Stimulated activated CD8-positive, alpha-beta memory T cell treated with anti-CD3 and anti-CD28 coated beads, Interleukin-7, amount 100 ng/mL, for 48 hours (primary cell): ENCODE data around the gene RPTOR.
A peak's percentile ranks its signal among the peaks of the same experiment; 100 is the strongest.
"Not testable (repeated sequence)": the region's sequence is repeated elsewhere in the genome, so short reads cannot be mapped to it uniquely, and the experiment has no call there.

Experiments used
- DNase-seq, 2 donors: peaks; one replicate each; pipeline ENCODE4 v3.0.0-alpha.2; 2020; ENCODE audit warnings: low read depth in 1 of 2; ENCODE audit errors: extremely low read depth in 1 of 2

The RPTOR gene

GRCh38 chr17:80790981-80791742 lies 246.5 kb downstream of the RPTOR start:
- no peak for DNase-seq

GRCh38 chr17:80791758-80792284 lies 247.2 kb downstream of the RPTOR start:
- peak in 1 of 2 donors; percentile 29 for DNase-seq

DNA sequence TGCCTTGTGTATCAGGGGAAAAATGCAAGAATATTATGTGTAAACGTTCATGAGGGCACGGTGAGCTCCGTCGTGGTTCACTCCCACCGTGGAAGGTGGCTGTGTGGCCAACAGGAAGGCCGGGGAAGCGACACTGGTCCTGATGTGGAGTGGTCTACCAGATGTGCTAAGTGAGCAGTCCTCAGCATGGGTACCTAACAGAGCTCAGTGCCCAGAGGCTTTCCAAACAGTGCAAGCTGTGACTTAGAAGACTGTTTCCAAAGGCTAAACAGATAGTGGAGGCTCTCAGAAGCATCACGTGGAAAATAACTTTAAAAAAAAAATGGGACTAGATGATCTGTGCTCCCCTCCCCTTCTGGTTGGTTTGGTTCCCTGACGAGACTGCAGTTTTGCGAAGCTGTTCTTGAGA lies 247.7 kb downstream of the RPTOR start:
- DNase-seq = no peak

DNA sequence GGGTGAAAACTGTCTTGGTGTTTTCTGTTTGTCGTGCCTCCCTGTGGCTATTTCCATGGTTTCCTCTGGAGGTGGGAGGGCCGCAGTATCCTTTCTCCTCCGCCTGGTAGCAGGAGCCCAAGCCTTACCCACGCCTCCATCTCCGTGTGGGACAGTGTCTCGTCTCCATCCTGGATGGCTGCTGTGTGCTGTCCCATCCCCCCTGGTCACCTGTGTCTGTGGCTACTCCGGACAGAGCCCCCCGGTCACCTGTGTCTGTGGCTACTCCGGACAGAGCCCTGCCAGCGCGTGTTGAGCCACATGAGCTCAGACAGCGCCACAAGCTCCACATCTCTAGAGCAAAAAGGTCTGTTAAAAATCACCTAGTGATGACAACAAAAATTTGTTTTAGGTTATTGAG lies 248.8 kb downstream of the RPTOR start:
- no peak for DNase-seq

GRCh38 chr17:80793851-80794267 lies 249.2 kb downstream of the RPTOR start:
- no peak for DNase-seq

DNA sequence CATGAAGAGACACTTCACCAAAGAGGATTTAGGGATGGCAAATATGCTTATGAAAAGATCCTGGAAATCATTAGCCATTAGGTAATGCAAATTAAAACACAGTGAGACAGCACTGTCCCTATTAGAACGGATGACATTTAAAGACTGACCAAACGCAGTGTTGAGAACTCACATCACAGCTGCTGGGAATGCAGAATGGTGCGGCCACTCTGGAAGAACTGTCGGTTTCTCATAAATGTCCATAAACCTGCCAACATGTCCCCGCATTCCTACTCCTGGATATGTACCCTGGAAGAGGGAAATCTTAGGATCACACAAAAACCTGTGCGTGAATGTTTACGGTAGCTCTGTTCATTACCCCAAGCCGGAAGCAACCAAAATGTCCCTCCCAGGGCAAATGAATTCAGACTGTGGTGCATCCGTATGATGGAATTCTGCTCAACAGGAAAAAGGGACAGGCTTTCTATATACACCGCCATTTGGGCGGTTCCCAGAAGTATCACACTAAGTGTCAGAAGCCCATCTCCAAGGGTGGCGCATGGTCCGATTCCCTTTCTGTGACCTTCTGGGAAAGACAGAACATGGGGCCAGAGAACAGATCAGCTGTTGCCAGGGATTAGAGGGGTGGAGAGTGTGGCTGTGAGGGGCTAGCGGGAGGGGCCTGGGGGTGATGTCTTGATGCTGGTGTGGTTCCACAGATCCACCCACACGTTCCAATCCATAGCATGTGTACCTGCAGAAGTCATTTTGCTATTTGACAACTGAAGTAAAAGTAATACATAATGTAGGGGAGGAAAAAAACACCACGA lies 249.8 kb downstream of the RPTOR start:
- DNase-seq = no peak

- DNase-seq = no peak
Measured at GRCh38 chr17:80795090-80795580, 250.5 kb downstream of the RPTOR start.

DNA sequence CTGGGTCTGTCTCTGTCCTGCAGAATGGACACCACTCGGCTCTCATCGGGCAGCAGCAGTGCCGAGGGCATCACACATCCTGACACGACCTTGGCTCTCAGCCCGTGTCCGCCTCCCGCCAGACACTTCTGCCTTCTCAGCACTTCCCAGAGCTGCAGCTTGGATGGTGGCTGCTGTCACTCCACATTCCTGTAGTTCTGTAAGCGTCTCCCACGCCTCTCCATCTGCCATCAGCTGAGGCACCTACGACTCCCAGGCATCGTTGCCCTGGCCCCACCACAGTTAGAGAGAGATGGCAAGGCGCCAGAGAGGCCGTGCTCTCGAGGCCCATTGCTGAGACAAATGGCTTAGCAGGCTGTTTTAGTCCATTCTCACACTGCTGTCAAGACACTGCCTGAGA lies 251.1 kb downstream of the RPTOR start:
- DNase-seq = no peak

- no peak for DNase-seq
Measured at GRCh38 chr17:80796430-80796861, 251.8 kb downstream of the RPTOR start.

DNA sequence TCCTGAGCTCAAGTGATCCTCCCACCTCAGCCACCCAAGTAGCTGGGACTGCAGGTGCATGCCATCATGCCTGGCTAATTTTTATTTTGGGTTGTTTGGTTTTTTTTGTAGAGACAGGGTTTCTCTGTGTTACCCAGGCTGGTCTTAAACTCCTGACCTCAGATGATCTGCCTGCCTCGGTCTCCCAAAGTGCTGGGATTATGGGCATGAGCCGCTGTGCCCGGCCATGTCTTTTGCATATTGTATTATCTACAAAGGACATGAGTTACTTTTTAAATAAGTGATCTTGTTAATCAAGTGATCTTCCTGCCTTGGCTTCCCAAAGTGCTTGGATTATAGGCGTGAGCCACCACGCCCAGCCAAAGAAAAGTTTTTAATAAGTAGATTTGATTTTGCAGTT lies 252.6 kb downstream of the RPTOR start:
- DNase-seq = not testable (repeated sequence)

DNA sequence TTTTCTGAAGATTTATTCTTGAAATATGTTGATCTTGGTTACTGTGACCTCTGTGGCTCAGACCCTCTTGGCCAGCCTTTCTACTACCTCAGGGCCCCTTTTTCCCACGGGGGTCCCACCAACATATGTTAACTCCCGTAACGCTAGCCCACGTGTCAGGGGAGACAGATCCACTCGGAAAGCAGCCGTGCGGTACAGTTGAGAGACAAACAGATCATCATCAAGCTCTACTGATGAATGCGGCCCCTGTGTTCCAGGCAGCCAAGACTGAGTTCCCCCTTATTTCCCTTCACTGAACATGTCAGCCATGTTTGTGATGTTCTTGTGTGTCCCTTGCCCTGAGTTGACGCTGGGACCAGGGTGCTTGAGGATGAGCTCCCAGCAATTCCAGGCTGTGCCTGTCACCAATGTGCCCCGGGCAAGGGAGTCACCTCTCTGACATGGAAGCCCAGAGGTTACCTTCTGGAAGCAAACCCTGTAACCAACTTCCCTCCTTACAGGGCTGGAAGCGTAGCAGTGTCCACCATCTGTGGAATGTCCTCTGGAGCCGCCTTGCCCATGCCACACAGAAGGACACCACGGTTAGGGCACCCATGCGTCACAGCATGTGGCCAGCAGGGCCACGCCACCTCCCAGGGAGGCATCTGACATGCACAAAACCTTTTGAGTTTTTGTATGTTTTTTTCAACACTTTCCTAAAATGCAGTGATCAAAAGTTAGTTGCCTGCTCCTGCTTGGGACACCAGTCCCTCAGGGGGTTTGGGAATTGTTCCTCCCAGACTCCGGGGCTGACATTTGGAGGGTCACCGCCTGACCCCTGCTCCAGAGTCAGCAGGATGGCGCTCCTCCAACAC lies 253.3 kb downstream of the RPTOR start:
- no peak for DNase-seq

DNA sequence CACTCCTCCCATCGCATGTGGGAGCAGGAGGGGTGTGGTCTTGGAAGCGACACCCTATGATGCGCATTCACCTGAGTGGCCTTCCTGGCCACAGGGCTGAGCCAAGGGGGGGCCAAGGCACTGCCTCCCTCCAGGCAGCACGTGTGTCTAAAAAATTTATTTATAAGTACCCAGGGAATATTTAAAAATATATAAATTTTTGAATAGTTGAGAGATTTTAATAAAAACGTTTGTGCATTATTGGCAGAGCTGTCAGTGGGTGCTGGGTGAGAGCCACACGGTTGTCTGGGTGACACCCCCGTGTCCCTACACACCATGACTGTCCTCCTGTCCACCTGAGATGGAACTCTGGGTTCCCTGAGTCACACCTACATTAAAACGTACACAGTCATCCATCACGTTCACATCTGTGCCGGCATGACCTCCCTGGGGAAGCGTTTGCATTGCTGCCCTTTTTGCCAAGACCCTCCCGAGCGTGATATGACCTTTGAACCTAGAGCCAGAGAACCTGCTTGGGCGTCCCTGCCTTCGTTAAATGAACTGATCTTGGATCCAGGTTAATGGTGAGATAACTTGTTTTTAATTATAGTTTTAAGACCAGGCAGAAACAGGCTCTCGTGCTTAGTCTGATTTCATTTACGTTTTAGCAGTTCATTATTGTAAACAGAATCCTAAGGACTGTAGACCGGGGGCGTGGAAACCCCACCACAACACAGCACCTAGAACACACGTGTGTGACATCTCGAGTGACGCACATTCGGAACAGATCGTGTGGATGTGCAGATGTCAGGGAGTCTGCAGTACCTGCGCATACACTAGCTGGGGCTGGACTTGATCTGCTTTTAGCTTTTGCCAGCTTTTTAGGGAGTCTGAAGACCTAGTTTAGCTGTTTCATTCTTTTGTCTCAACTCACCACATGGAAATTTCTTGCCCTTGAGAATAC lies 254.2 kb downstream of the RPTOR start:
- no peak for DNase-seq

- DNase-seq = no peak
Measured at GRCh38 chr17:80799538-80800480, 255.2 kb downstream of the RPTOR start.

GRCh38 chr17:80800481-80801391 lies 256.1 kb downstream of the RPTOR start:
- no peak for DNase-seq

- no peak for DNase-seq
Measured at GRCh38 chr17:80802626-80803450, 258.2 kb downstream of the RPTOR start.
